RWPE2 (cell line): Measurements from ENCODE around the gene MAGI1.

Experiments used
- ATAC-seq: fragments of 200-7000 bp; cut with Tn5 transposase; 3 replicates; pipeline ENCODE4 v1.9.1; 2021; ENCODE audit warnings: low read depth
- DNase-seq: peaks from one replicate; pipeline ENCODE4 v3.0.0-alpha.2; 2020; ENCODE audit warnings: low spot score
- H3K27ac ChIP-seq: fragments of 450-650 bp; 2 replicates; pipeline ENCODE4 v1.5.1; 2017; ENCODE audit warnings: mild to moderate bottlenecking; ENCODE audit not compliant: poor library complexity, severe bottlenecking
- H3K27me3 ChIP-seq: fragments of 250-450 bp; sonication (Bioruptor Pico); 2 replicates; pipeline ENCODE4 v1.5.1; 2021; ENCODE audit warnings: mild to moderate bottlenecking, moderate library complexity; ENCODE audit not compliant: insufficient read depth, poor library complexity, severe bottlenecking
- H3K36me3 ChIP-seq: fragments of 250-450 bp; sonication (Bioruptor Pico); 2 replicates; pipeline ENCODE4 v1.5.1; 2020; ENCODE audit warnings: low read depth, mild to moderate bottlenecking, moderate library complexity
- H3K4me1 ChIP-seq: fragments of 250-450 bp; sonication (Bioruptor Pico); 2 replicates; pipeline ENCODE4 v1.5.1; 2021; ENCODE audit warnings: mild to moderate bottlenecking, moderate library complexity; ENCODE audit not compliant: insufficient read depth, poor library complexity, severe bottlenecking
- H3K4me3 ChIP-seq: fragments of 250-450 bp; sonication (Bioruptor Pico); 2 replicates; pipeline ENCODE4 v1.5.1; 2021; ENCODE audit warnings: mild to moderate bottlenecking, moderate library complexity; ENCODE audit not compliant: severe bottlenecking
- H3K9me3 ChIP-seq: fragments of 250-450 bp; sonication (Bioruptor Pico); 2 replicates; pipeline ENCODE4 v1.5.1; 2021; ENCODE audit warnings: mild to moderate bottlenecking, moderate library complexity; ENCODE audit not compliant: severe bottlenecking
- CTCF ChIP-seq: fragments of 450-650 bp; IDR thresholded peaks from one replicate; pipeline ENCODE4 v1.5.1; 2017; ENCODE audit warnings: mild to moderate bottlenecking, moderate library complexity; ENCODE audit not compliant: poor library complexity, severe bottlenecking

The MAGI1 gene

GRCh38 chr3:65758876-65759598 lies 279.7 kb downstream of the MAGI1 start:
- Histone ChIP-seq H3K4me1 (no peaks in the 10 kb centered on the region), H3K27me3 (no peaks in the 10 kb centered on the region), H3K27ac (no peak overlapping the region), H3K9me3 (no peaks in the 10 kb centered on the region), H3K4me3 (no peak overlapping the region), H3K36me3 (no peaks in the 10 kb centered on the region)
- no peak for ATAC-seq
- DNase-seq, result no peak
- TF ChIP-seq CTCF, result no peak

- no peak overlapping the region for H3K4me3 ChIP-seq
These were observed 280.3 kb downstream of the MAGI1 start for GRCh38 chr3:65758438-65758837.

GRCh38 chr3:65752636-65753035 lies 286.1 kb downstream of the MAGI1 start:
- no peaks in the 10 kb centered on the region for H3K36me3 ChIP-seq
- ATAC-seq, result no peak
- DNase-seq, result no peak

More at GRCh38 chr3:65758438-65758837, 280.3 kb downstream of the MAGI1 start:
- H3K4me1 ChIP-seq, result no peaks in the 10 kb centered on the region
- H3K9me3 ChIP-seq, result no peaks in the 10 kb centered on the region
- DNase-seq (no peak), ATAC-seq (no peak)
- H3K27ac ChIP-seq, result no peak overlapping the region
- no peak for TF ChIP-seq CTCF
- H3K36me3 ChIP-seq, result no peaks in the 10 kb centered on the region
- H3K27me3 ChIP-seq, result no peaks in the 10 kb centered on the region

GRCh38 chr3:65751123-65751700 lies 287.5 kb downstream of the MAGI1 start:
- Histone ChIP-seq H3K36me3 (no peaks in the 10 kb centered on the region), H3K27ac (no peak overlapping the region), H3K27me3 (no peaks in the 10 kb centered on the region), H3K9me3 (no peaks in the 10 kb centered on the region), H3K4me1 (no peaks in the 10 kb centered on the region), H3K4me3 (no peak overlapping the region)
- TF ChIP-seq CTCF, result peak; percentile 64
- DNase-seq, result no peak
- no peak for ATAC-seq

More at GRCh38 chr3:65752636-65753035, 286.1 kb downstream of the MAGI1 start:
- H3K27me3 ChIP-seq, result no peaks in the 10 kb centered on the region
- TF ChIP-seq CTCF, result no peak
- H3K27ac ChIP-seq, result no peak overlapping the region
- H3K4me1 ChIP-seq, result no peaks in the 10 kb centered on the region
- no peak overlapping the region for H3K4me3 ChIP-seq
- no peaks in the 10 kb centered on the region for H3K9me3 ChIP-seq

- H3K36me3 ChIP-seq, result no peaks in the 10 kb centered on the region
- no peak for TF ChIP-seq CTCF
- ATAC-seq, result no peak
These were observed 289.7 kb downstream of the MAGI1 start for GRCh38 chr3:65749066-65749465.

More at GRCh38 chr3:65749066-65749465, 289.7 kb downstream of the MAGI1 start:
- Histone ChIP-seq H3K4me1 (no peaks in the 10 kb centered on the region), H3K4me3 (no peak overlapping the region), H3K27ac (no peak overlapping the region), H3K9me3 (no peaks in the 10 kb centered on the region), H3K27me3 (no peaks in the 10 kb centered on the region)
- DNase-seq, result no peak
